GM19035 (cell line): ENCODE results near the gene CDH4.

ENCODE experiments used
- ATAC-seq: cut with Tn5 transposase; IDR thresholded peaks from one replicate; pipeline ENCODE4 v1.9.1; 2021; ENCODE audit not compliant: unreplicated experiment

CDH4 gene

DNA sequence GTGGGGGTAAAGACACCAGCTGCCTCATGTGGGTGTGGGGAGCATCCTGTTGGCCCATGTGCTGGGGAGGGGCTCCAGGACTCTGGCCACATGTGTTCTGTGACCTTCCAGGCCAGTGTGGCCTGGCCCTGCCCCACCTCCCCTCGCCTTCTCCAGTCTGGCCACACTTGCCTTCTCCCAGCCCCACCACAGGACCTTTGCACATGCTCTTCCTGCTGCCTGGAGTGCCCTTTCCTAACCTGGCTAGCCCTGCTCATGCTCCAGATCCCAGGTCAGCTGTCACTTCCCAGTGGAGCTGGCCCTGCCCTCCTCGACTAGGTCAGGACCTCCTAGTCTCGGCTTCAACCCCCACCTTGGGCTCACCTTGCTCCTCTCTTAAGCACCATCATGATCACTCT lies 183.8 kb downstream of the CDH4 start:
- ATAC-seq, result no peak

DNA sequence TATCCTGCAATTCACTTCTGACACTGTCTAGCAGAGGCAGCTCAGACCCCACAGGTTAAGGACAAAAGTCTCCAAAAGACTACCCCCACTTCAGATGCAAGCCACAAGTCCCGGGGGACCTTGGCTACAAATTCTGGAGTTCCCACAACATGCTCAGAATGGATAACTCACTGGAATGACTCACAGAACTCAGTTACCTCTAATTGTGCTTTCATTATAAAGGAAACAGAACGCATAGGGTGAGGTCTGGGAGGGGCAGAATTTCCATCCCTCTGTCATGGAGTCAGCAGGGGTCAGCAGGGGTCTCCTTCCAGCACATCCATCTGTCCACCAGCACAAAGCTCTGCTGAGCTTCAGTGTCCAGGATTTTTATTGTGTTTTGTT lies 184.2 kb downstream of the CDH4 start:
- no peak for ATAC-seq

DNA sequence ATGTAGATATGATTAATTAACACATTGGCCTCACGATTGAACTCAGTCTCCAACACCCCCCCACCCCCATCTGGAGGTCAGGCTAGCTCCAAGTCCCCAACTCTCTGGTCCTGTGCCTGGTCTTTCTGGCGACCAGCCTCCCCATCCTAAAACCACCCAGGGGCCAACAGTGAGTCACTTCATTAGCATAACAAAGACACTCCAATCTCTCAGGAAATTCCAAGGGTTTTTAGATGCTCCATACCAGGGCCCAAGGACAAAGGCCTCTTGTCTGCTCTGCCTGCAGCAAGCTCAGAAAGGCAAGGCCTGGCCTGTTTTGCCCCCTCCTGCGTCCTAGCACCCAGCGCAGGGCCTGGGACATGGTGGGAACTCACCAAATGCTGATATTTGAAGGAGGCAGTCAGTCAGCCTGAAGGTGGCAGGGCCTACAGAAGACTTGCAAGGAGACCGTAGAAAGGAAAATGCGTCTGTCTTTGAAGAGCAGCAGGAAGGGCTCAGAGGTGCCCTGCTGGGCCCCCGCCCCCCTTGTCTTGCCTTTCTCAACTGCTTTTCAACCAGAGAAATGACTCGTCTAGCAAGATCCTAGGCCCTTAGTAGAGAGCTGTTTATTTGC lies 184.7 kb downstream of the CDH4 start:
- no peak for ATAC-seq

DNA sequence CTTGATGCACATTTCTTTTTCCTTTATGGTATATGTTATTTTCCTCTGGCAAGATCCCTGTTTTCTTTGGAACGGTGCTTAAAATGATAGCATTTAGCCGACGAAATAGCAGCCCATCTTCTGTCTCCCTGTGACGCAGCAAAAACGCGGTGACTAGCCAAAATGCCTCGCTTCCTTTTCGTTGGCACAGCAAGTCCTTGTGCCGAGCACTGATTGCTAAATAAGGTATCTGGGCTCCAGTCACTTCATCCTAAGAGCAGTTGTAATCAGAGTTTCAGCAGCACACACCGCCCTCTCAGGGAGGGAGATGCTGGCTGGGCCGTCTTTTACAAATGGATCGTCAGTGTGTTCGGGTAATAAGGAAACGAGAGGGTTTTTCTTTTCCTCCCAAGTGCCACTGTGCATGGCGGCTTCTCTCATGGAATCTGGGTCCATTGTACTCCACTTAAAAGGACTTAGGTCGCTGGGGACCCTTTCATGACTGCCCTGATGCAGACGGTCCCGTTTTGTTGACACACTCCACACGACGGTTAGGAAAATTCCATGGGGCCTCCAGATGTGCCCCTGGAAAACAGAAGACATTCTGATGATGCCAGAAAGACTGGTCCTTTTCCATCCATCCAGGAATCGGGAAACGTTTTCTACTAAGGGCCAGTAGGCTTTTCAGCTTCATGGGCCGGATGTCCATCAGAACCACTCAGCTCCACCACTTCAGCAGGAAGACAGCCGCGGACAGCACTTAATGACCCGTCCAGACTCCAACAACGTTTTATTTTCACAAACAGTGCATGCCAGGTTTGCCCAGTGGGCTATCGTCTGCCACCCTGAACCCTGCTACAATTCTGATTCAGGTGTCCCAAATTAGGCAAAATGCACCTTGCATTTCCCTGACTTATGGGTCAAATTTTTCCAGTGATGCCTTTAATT lies 185.5 kb downstream of the CDH4 start:
- ATAC-seq, result no peak

GRCh38 chr20:61438285-61438684 lies 186.2 kb downstream of the CDH4 start:
- ATAC-seq, result no peak

GRCh38 chr20:61439251-61439650 lies 187.2 kb downstream of the CDH4 start:
- no peak for ATAC-seq

DNA sequence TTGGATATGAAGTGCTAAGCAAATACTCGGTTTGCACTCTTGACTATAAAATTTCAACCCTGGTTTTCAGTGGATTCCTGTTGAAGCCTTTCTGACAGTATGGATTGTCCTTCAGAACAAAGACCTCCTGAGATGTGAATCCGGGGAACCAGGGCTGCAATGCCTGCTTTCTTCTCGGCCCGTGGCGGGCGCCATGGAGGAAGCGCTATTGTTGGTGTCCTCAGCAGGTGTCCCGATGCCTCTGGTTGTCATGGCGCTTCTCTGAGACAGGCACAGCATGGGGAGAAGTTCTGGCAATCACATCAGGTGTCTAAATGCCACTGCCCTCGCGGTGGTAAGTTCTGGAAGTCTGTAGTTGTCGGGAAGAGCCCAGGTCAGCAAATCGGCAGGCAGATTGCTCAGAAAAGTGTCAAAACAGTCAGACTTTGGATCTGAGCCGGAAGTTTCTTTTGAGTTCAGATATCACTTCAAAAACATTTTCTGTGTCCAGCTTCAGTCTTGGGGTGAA lies 188.5 kb downstream of the CDH4 start:
- no peak for ATAC-seq

DNA sequence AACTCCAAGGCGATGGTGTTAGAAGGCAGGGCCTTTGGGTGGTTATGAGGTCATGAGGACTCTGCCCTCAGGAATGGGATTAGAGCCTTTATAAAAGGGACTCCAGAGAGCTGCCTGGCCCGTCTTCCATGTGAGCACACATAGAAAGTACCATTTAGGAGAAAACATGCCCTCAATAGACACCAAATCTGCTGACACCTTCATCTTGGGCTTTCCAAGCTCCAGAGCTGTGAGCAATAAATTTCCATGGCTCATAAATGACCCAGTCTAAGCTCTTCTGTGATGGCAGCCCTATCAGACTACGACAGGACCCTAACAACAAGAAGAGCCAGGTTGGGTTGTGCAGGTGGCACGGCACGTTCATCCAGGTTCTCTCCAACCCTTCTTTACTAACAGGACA lies 189.5 kb downstream of the CDH4 start:
- no peak for ATAC-seq

- no peak for ATAC-seq
These were observed 190.1 kb downstream of the CDH4 start for GRCh38 chr20:61442075-61442670.

DNA sequence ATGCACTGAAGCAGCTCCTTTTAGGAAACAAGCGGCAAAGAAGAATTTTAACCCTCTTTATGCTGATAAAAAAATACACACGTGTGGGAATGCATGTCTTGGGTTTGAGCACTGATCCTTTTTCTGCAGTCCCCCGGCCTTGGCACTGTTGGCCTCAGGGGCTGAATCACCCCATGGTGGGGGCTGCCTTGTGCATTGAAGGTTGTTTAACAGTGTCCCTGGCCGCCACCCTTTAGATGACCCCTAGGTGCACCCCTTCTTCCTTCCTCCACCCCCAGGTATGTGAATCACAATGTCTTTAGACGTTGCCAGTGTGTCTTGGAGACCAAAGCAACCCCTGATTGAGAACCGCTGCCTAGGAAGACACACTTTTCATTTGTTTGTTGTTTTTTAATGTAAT lies 190.7 kb downstream of the CDH4 start:
- no peak for ATAC-seq

GRCh38 chr20:61443443-61444126 lies 191.5 kb downstream of the CDH4 start:
- ATAC-seq, result no peak

GRCh38 chr20:61444637-61445036 lies 192.6 kb downstream of the CDH4 start:
- ATAC-seq, result no peak

DNA sequence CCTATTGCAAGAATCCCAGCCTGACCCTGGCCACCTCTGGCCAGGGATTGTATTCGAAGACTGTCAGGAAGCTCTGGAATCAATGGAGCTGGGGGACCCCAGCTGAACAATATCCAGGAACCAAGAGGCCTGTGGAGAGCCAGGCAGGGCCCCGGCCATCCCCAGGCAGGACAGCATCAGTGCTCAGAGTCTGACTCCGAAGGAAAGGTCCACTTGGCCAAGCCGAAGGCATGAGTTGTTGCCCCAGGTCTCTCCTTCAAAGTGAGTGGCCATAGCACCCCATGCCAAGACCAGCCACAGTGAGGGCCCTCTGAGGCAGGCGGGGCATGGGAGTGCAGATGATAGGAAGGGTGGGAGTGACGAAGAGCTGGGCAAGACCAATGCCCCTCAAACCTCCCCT lies 193.1 kb downstream of the CDH4 start:
- ATAC-seq, result no peak

DNA sequence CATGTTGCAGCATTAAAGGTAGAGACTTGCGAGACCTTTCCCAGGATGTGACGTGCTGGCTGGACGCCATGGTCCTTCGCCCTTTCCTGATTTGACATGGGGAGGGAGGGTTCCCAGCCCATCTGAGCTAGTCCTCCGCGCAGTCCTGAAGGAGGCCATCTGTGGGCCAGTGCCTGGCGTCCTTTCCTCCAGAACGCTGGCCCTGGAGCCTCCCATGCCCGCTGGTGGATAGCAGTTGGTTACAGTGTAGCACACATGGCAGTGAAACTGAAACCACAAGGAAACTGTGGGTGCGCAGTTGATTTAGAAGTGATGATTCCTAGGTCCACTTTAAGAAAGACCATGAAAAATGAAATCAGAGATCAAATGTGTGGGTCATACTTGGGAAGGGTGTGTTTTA lies 193.7 kb downstream of the CDH4 start:
- no peak for ATAC-seq

DNA sequence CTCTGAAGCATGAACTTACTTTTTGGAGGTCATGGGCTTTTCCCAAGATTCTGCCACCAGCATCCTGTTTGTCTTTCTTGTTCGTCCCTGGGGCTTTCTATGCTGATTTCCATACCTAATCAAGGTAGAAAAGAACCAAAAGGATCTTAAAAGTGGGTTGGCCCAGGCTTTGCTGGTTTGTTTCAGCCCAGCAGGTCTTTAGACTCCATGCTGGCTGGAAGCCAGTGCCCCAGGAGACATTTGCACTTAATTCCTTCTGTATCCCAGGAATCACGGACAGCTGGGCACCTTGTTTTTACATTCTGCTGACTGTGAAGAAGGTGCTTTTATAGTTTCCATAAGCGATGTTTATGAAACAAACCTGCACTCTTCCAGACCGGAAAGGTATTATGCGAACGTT lies 195.9 kb downstream of the CDH4 start:
- no peak for ATAC-seq

DNA sequence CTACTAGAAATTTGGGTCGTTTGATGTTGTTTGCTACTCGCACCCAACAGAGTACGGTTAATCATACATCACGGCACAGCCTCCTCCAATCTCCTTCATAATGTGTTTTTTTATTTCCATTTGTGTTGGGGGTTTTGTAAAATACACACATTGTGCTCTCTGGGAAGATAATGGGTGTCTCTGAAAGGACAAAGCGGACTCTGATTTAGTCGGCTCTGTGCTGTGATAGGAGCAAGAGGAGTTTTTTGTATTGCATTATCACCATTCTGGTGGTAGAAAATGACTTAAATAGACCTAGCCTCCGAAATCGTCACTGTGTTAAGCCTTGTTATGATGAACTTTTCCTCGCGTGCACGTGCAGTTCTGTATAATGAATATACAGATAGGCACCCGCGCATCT lies 196.3 kb downstream of the CDH4 start:
- no peak for ATAC-seq

DNA sequence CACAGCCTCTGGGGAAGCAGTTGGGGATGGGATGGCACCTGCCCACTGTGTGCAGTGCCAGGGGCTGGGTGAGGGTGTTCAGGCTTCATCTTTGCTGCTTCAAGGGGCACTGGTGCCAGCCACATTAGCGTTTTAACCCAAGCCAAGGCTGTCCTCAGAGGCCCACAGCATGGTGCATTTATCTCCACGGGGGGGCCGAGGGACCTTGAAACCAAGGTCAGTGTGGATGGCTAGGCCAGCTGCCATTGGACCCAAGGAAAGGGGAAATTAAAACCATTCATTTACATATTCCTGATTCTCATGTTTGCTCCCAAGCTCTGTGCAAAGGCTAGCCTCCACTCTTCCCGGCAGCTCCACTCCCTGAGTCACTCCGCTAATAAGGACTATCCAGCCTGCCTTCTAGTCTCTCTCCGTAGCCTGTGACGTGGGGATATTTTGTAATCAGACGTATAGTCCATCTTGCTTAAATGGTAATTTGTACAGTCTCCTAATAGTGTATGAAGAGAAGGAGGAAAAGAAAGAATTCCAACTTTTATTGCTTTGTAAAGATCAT lies 197.1 kb downstream of the CDH4 start:
- no peak for ATAC-seq

DNA sequence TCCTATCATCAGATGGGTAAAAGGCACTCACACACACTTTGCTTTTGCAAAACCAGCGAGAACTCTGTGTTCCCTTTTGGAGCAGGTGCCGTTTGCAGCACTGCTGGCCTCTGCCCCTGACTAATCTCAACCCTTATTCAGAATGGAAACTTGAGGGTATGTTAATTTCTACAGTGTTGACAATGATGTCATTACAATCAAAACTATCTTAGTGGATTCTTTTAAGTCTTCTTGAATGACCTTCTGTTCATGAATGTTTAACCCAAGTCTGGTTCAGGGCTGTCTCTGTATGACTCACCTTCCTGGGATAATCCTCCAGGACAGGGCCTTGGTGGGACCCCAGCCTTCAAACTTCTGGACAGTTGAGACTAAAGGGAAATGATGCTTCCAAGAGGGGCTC lies 197.9 kb downstream of the CDH4 start:
- no peak for ATAC-seq

- no peak for ATAC-seq
These were observed 198.5 kb downstream of the CDH4 start for GRCh38 chr20:61450549-61450948.

DNA sequence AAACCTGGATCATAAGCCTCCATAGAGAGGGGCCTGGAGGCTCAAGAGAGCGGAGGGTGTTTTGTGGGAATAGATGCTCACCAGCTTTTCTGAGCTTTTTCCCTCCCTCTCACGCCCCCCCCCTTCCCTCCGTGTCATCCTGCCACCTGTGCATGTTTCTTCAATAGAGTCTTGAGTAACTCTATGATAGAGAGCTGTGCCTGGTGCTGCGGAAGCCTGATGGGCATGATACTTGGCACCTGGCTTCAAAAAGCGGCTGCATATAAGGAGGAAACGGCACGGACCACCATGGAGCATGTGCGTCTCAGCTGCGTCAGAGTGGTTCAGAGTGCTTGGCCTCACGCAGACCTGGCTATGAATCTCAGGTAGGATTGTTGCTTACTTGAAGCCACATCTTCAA lies 198.9 kb downstream of the CDH4 start:
- no peak for ATAC-seq

- no peak for ATAC-seq
These were observed 199.9 kb downstream of the CDH4 start for GRCh38 chr20:61451953-61452352.
